HCT116 (cell line): ENCODE measurements around the gene CEP41. TPM values are rescaled to one million over a fixed set of nuclear protein-coding genes. Genes with fewer than 3 reads are reported as not detected.
A peak's percentile ranks its signal among the peaks of the same experiment; 100 is the strongest.

ENCODE experiments used
- ATAC-seq: fragments of 200-7000 bp; cut with Tn5 transposase; 2 replicates; pipeline ENCODE4 v1.9.1; 2020; ENCODE audit warnings: mild to moderate bottlenecking, moderate library complexity
- BruUV-seq: library from RNA; stranded (reverse); fragments of 400-500 nt; replicated peaks from 2 replicates; lab custom pipeline; 2021; lab: Mats Ljungman, UMichigan
- CTCF ChIA-PET: fragments of 300-600 bp; sonication (Branson Sonifier 250); formaldehyde crosslinking; loops from one replicate; lab custom pipeline; 2021; ENCODE audit warnings: antibody characterized with exemption; lab: Charles Lee
- POLR2A ChIA-PET: fragments of 300-600, 350-600 bp; sonication (Branson Sonifier 250); formaldehyde crosslinking; loops from one replicate; lab custom pipeline; 2021; ENCODE audit warnings: antibody characterized with exemption; lab: Charles Lee
- RAD21 ChIA-PET, 2 experiments: fragments of 300-600 bp; sonication (Branson Sonifier 250); formaldehyde crosslinking; loops; one replicate each; lab custom pipeline; 2023; ENCODE audit warnings: low total read pairs in 2 of 2; ENCODE audit not compliant: uncharacterized antibody in 2 of 2, unreplicated experiment in 2 of 2, low non-redundant PET in 1 of 2; lab: Charles Lee
- DNase-seq: peaks from one replicate; pipeline ENCODE4 v3.0.0-alpha.2; 2010; ENCODE audit warnings: low read depth, low spot score
- H2AFZ ChIP-seq: fragments of 200-600 bp; shearing (Covaris generic), sonication (generic); 2 replicates; pipeline ENCODE4 v1.6.1; 2017; ENCODE audit warnings: low read depth, mixed run types, mixed read lengths, antibody characterized with exemption, low read length; ENCODE audit not compliant: poor library complexity, severe bottlenecking
- H3K27ac ChIP-seq: 2 replicates; pipeline ENCODE4 v1.5.1; 2012; ENCODE audit warnings: low read depth, low read length
- H3K27me3 ChIP-seq: fragments of 200-600 bp; sonication (generic); 2 replicates; pipeline ENCODE4 v1.6.1; 2016; ENCODE audit warnings: mixed run types, low read length, mixed read lengths; ENCODE audit not compliant: insufficient read depth
- H3K36me3 ChIP-seq, 2 experiments: fragments of 200-500 bp in 1 of 2; fragments of 200-600 bp in 1 of 2; sonication (Bioruptor generic) in 1 of 2; sonication (generic) in 1 of 2; 2 replicates each; pipeline versions ENCODE4 v1.5.1 to v1.6.1; 2014 to 2016; ENCODE audit warnings: low read length in 2 of 2, inconsistent platforms in 1 of 2, mixed read lengths in 1 of 2, mixed run types in 1 of 2; ENCODE audit not compliant: insufficient read depth in 2 of 2, control insufficient read depth in 1 of 2
- H3K4me1 ChIP-seq, 2 experiments: fragments of 200-600 bp in 1 of 2; sonication (generic) in 1 of 2; 2 replicates each; pipeline versions ENCODE4 v1.5.1 to v1.6.1; 2012 to 2017; ENCODE audit warnings: low read length in 2 of 2, inconsistent platforms in 1 of 2, mild to moderate bottlenecking in 1 of 2, mixed read lengths in 1 of 2, mixed run types in 1 of 2, moderate library complexity in 1 of 2; ENCODE audit not compliant: insufficient read depth in 2 of 2, control insufficient read depth in 1 of 2
- H3K4me2 ChIP-seq: fragments of 200-600 bp; sonication (generic); 2 replicates; pipeline ENCODE4 v1.6.1; 2017; ENCODE audit warnings: mixed run types, low read length, mixed read lengths
- H3K4me3 ChIP-seq, 2 experiments: fragments of 200-600 bp in 1 of 2; sonication (generic) in 1 of 2; replicated peaks in 1 of 2; 2 replicates each; pipeline ENCODE4 v1.5.1; 2011 to 2016; ENCODE audit warnings: low read length in 2 of 2, control low read depth in 1 of 2, low read depth in 1 of 2, mild to moderate bottlenecking in 1 of 2, mixed read lengths in 1 of 2, mixed run types in 1 of 2
- H3K79me2 ChIP-seq: fragments of 200-600 bp; sonication (generic); 2 replicates; pipeline ENCODE4 v1.6.1; 2017; ENCODE audit warnings: mild to moderate bottlenecking, mixed run types, low read length, moderate library complexity, mixed read lengths; ENCODE audit not compliant: insufficient read depth
- H3K9ac ChIP-seq: fragments of 200-600 bp; sonication (generic); 2 replicates; pipeline ENCODE4 v1.6.1; 2016; ENCODE audit warnings: low read length, mixed read lengths
- H3K9me2 ChIP-seq: fragments of 200-600 bp; sonication (generic), shearing (Covaris generic); 2 replicates; pipeline ENCODE4 v1.6.1; 2017; ENCODE audit warnings: mixed run types, mild to moderate bottlenecking, moderate library complexity; ENCODE audit not compliant: insufficient read depth
- H3K9me3 ChIP-seq, 2 experiments: fragments of 200-500 bp in 1 of 2; fragments of 200-600 bp in 1 of 2; sonication (Bioruptor generic) in 1 of 2; sonication (generic) in 1 of 2; 2 replicates each; pipeline ENCODE4 v1.6.1; 2014 to 2017; ENCODE audit warnings: low read length in 2 of 2, mixed read lengths in 2 of 2, inconsistent platforms in 1 of 2, low read depth in 1 of 2, mild to moderate bottlenecking in 1 of 2, mixed run types in 1 of 2, moderate library complexity in 1 of 2; ENCODE audit not compliant: control insufficient read depth in 1 of 2, insufficient read depth in 1 of 2
- H4K20me1 ChIP-seq: fragments of 200-600 bp; sonication (generic), shearing (Covaris generic); 2 replicates; pipeline ENCODE4 v1.6.1; 2017; ENCODE audit warnings: mixed run types, mild to moderate bottlenecking, moderate library complexity; ENCODE audit not compliant: insufficient read depth
- ATF3 ChIP-seq: IDR thresholded peaks from 2 replicates; pipeline ENCODE4 v1.6.1; 2012
- CBX3 ChIP-seq: IDR thresholded peaks from 2 replicates; pipeline ENCODE4 v1.6.1; 2012; ENCODE audit warnings: low read depth
- CEBPB ChIP-seq: IDR thresholded peaks from 2 replicates; pipeline ENCODE4 v1.6.1; 2012; ENCODE audit warnings: low read depth
- EGR1 ChIP-seq: IDR thresholded peaks from 2 replicates; pipeline ENCODE4 v1.6.1; 2012; ENCODE audit warnings: low read depth
- ELF1 ChIP-seq: IDR thresholded peaks from 2 replicates; pipeline ENCODE4 v1.6.1; 2012; ENCODE audit warnings: low read depth, borderline replicate concordance
- EZH2 ChIP-seq: fragments of 200-600 bp; sonication (generic); IDR thresholded peaks from 2 replicates; pipeline ENCODE4 v1.6.1; 2017; ENCODE audit warnings: antibody characterized with exemption, mixed run types
- EZH2phosphoT487 ChIP-seq: fragments of 200-600 bp; IDR thresholded peaks from 2 replicates; pipeline ENCODE4 v1.6.1; 2018; ENCODE audit warnings: antibody characterized with exemption, borderline replicate concordance
- JUND ChIP-seq: IDR thresholded peaks from 2 replicates; pipeline ENCODE4 v1.6.1; 2012
- POLR2A ChIP-seq: IDR thresholded peaks from 2 replicates; pipeline ENCODE4 v1.7.0; 2011; ENCODE audit warnings: borderline replicate concordance; ENCODE audit not compliant: insufficient read depth, insufficient read length; ENCODE audit errors: extremely low read depth
- POLR2AphosphoS5 ChIP-seq: IDR thresholded peaks from 2 replicates; pipeline ENCODE4 v1.6.1; 2011; ENCODE audit warnings: mild to moderate bottlenecking, low read depth, low read length, moderate library complexity
- RAD21 ChIP-seq: IDR thresholded peaks from 2 replicates; pipeline ENCODE4 v1.6.1; 2012; ENCODE audit warnings: low read depth, mild to moderate bottlenecking
- SIN3A ChIP-seq: IDR thresholded peaks from 2 replicates; pipeline ENCODE4 v1.6.1; 2012; ENCODE audit warnings: low read depth
- SP1 ChIP-seq: IDR thresholded peaks from 2 replicates; pipeline ENCODE4 v1.6.1; 2012; ENCODE audit warnings: low read depth
- SRF ChIP-seq: IDR thresholded peaks from 2 replicates; pipeline ENCODE4 v1.6.1; 2012; ENCODE audit warnings: low read depth
- TCF7L2 ChIP-seq: IDR thresholded peaks from 2 replicates; pipeline ENCODE4 v1.7.0; 2011; ENCODE audit warnings: borderline replicate concordance, inconsistent platforms; ENCODE audit not compliant: insufficient read depth, insufficient read length; ENCODE audit errors: extremely low read depth
- YY1 ChIP-seq: IDR thresholded peaks from 2 replicates; pipeline ENCODE4 v1.6.1; 2011; ENCODE audit warnings: low read length, low read depth, moderate library complexity, mild to moderate bottlenecking; ENCODE audit not compliant: insufficient replicate concordance; ENCODE audit errors: extremely low read depth
- ZBTB33 ChIP-seq: IDR thresholded peaks from 2 replicates; pipeline ENCODE4 v1.6.1; 2011; ENCODE audit warnings: mild to moderate bottlenecking, low read length, moderate library complexity; ENCODE audit not compliant: insufficient replicate concordance; ENCODE audit errors: extremely low read depth
- intact Hi-C: fragments of 100-400 bp; cut with micrococcal nuclease; formaldehyde crosslinking; loops from 2 replicates; pipeline ENCODE4 v1.10.0; 2022
- total RNA-seq: library from RNA; stranded (reverse); gene quantifications from one replicate; pipeline ENCODE4 v1.2.1, GENCODE V29; 2021; ENCODE audit not compliant: unreplicated experiment
- TF ChIP-seq, protein P1 (sequence below): IDR thresholded peaks from 2 replicates; pipeline ENCODE4 v1.6.1; 2012
- TF ChIP-seq, protein P2 (sequence below), 3 experiments: fragments of 200-600 bp in 1 of 3; sonication (generic) in 1 of 3; IDR thresholded peaks in 2 of 3; conservative IDR thresholded peaks in 1 of 3; 2 replicates each; pipeline ENCODE4 v1.5.1; 2012 to 2017; ENCODE audit warnings: low read depth in 2 of 3, low read length in 2 of 3, antibody characterized with exemption in 1 of 3, borderline replicate concordance in 1 of 3, control low read depth in 1 of 3, mild to moderate bottlenecking in 1 of 3, mixed read lengths in 1 of 3, mixed run types in 1 of 3, moderate library complexity in 1 of 3; ENCODE audit not compliant: insufficient read depth in 1 of 3

Gene CEP41
- total RNA-seq, 1 experiment from 2014 or later: 13.6 TPM

- Histone ChIP-seq H4K20me1 (no peaks in the 10 kb centered on the region), H3K27me3 (no peaks in the 10 kb centered on the region), H3K4me3 (0 out of 4 replicates have a peak overlapping the region, but pooled peaks of 1 of the 2 experiments have one; percentile 7), H3K27ac (peak overlapping the region; percentile 36; the same call in 1 of the 2 replicates), H3K4me2 (peak overlapping the region; percentile 60), H3K4me1 (peaks cover 26 to 50% of the 10 kb centered on the region in 2 experiments), H2AFZ (peak overlapping the region; percentile 14), H3K36me3 (no peaks in the 10 kb centered on the region), H3K9ac (peak overlapping the region; percentile 41), H3K9me2 (no peaks in the 10 kb centered on the region), H3K9me3 (peaks cover 0 to 21% of the 10 kb centered on the region in 2 experiments; a peak in 1 of 4 replicates), H3K79me2 (no peaks in the 10 kb centered on the region)
- ChIA-PET POLR2A (no interaction called here), RAD21 (no interaction called here), CTCF (no interaction called here)
- no TSS peak for BruUV-seq
- intact Hi-C loops: no loop called here
- peak; percentile 85 for DNase-seq
- ATAC-seq: peak; percentile 88
- TF ChIP-seq JUND: peak; percentile 98
- TF ChIP-seq POLR2AphosphoS5: peak; percentile 65
- TF ChIP-seq ATF3: no peak
- TF ChIP-seq SRF: peak; percentile 48; the same call in 1 of the 2 replicates
- peak; percentile 84 for TF ChIP-seq SP1
- no peak; the same call in 1 of the 2 replicates for TF ChIP-seq RAD21
- no peak for TF ChIP-seq ELF1
- no peak for TF ChIP-seq TCF7L2
- TF ChIP-seq, protein P1, sequence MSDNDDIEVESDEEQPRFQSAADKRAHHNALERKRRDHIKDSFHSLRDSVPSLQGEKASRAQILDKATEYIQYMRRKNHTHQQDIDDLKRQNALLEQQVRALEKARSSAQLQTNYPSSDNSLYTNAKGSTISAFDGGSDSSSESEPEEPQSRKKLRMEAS: peak; percentile 82
- no peak for TF ChIP-seq SIN3A
- no peak for TF ChIP-seq YY1
- TF ChIP-seq EZH2phosphoT487: no peak
- no peak for TF ChIP-seq ZBTB33
- TF ChIP-seq CEBPB: peak; percentile 41; the same call in 1 of the 2 replicates
- no peak for TF ChIP-seq EZH2
- TF ChIP-seq EGR1: peak; percentile 52
- peak; percentile 91 for TF ChIP-seq CBX3
- no peak for TF ChIP-seq POLR2A
- TF ChIP-seq, protein P2, sequence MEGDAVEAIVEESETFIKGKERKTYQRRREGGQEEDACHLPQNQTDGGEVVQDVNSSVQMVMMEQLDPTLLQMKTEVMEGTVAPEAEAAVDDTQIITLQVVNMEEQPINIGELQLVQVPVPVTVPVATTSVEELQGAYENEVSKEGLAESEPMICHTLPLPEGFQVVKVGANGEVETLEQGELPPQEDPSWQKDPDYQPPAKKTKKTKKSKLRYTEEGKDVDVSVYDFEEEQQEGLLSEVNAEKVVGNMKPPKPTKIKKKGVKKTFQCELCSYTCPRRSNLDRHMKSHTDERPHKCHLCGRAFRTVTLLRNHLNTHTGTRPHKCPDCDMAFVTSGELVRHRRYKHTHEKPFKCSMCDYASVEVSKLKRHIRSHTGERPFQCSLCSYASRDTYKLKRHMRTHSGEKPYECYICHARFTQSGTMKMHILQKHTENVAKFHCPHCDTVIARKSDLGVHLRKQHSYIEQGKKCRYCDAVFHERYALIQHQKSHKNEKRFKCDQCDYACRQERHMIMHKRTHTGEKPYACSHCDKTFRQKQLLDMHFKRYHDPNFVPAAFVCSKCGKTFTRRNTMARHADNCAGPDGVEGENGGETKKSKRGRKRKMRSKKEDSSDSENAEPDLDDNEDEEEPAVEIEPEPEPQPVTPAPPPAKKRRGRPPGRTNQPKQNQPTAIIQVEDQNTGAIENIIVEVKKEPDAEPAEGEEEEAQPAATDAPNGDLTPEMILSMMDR (IDR thresholded peaks at IDR 0.05 in 2 of 3, conservative IDR thresholded peaks at IDR 0.05 in 1 of 3; ENCODE audit: borderline replicate concordance in 1 of 3, insufficient read depth in 1 of 3, low read depth in 2 of 3, low read length in 2 of 3): no peak
Observed at GRCh38 chr7:130363026-130363847, 77.6 kb downstream of the CEP41 start.
